GM18870 (cell line): ENCODE measurements around the gene KIF1A.
"Not testable (repeated sequence)": the region's sequence is repeated elsewhere in the genome, so short reads cannot be mapped to it uniquely, and the experiment has no call there.

ENCODE experiments used
- ATAC-seq: cut with Tn5 transposase; IDR thresholded peaks from one replicate; pipeline ENCODE4 v1.9.1; 2021; ENCODE audit warnings: moderate library complexity; ENCODE audit not compliant: unreplicated experiment

The KIF1A gene

GRCh38 chr2:240687741-240688552 is 132.1 kb downstream of the KIF1A start:
- no peak for ATAC-seq

- ATAC-seq, result no peak
Measured at GRCh38 chr2:240687045-240687740, 132.8 kb downstream of the KIF1A start.

GRCh38 chr2:240686460-240686859 is 133.6 kb downstream of the KIF1A start:
- ATAC-seq, result no peak

GRCh38 chr2:240685771-240686371 is 134.1 kb downstream of the KIF1A start:
- no peak for ATAC-seq

- not testable (repeated sequence) for ATAC-seq
Measured at GRCh38 chr2:240683980-240684728, 135.9 kb downstream of the KIF1A start.

GRCh38 chr2:240683329-240683979 is 136.6 kb downstream of the KIF1A start:
- not testable (repeated sequence) for ATAC-seq

GRCh38 chr2:240682431-240683224 is 137.4 kb downstream of the KIF1A start, which contains the start of gene AQP12B:
AQP12B (minus strand) TSS chr2:240682885; CDS start chr2:240682837, 48 bp downstream.
- ATAC-seq, result not testable (repeated sequence)

- not testable (repeated sequence) for ATAC-seq
Measured at GRCh38 chr2:240680185-240680584, 139.8 kb downstream of the KIF1A start.

GRCh38 chr2:240678909-240679308 is 141.1 kb downstream of the KIF1A start:
- not testable (repeated sequence) for ATAC-seq

- not testable (repeated sequence) for ATAC-seq
Measured at GRCh38 chr2:240678043-240678442, 142.0 kb downstream of the KIF1A start.

- ATAC-seq, result not testable (repeated sequence)
Measured at GRCh38 chr2:240675345-240675744, 144.7 kb downstream of the KIF1A start.

- not testable (repeated sequence) for ATAC-seq
Measured at GRCh38 chr2:240674461-240675184, 145.4 kb downstream of the KIF1A start.

GRCh38 chr2:240672701-240673190 is 147.3 kb downstream of the KIF1A start:
- no peak for ATAC-seq

- ATAC-seq, result no peak
Measured at GRCh38 chr2:240672076-240672700, 147.8 kb downstream of the KIF1A start.

GRCh38 chr2:240670950-240671349 is 149.1 kb downstream of the KIF1A start:
- no peak for ATAC-seq

- ATAC-seq, result no peak
Measured at GRCh38 chr2:240670402-240670801, 149.6 kb downstream of the KIF1A start.

- ATAC-seq, result no peak
Measured at GRCh38 chr2:240664622-240665021, 155.4 kb downstream of the KIF1A start.
